K562 (cell line): ENCODE measurements around the gene BOLA3. TPM values are rescaled to one million over a fixed set of nuclear protein-coding genes. Genes with fewer than 3 reads are reported as not detected.

Experiments
- BRD9 ChIP-seq: fragments of 450-650 bp; IDR thresholded peaks from 2 replicates; pipeline ENCODE4 v1.6.1; 2018; ENCODE audit warnings: low read depth; ENCODE audit not compliant: partially characterized antibody
- CREB1 ChIP-seq, 2 experiments: sonication (generic) in 1 of 2; formaldehyde crosslinking in 1 of 2; IDR thresholded peaks; 2 replicates each; pipeline versions ENCODE4 v1.6.1 to v1.8.0; 2012 to 2022; ENCODE audit warnings: inconsistent platforms in 1 of 2, mild to moderate bottlenecking in 1 of 2, missing genetic modification reagents in 1 of 2, moderate library complexity in 1 of 2
- DNMT1 ChIP-seq: fragments of 450-650 bp; IDR thresholded peaks from 2 replicates; pipeline ENCODE4 v1.6.1; 2016; ENCODE audit warnings: antibody characterized with exemption, mild to moderate bottlenecking
- EP400 ChIP-seq: fragments of 450-650 bp; IDR thresholded peaks from 2 replicates; pipeline ENCODE4 v1.6.1; 2017; ENCODE audit warnings: antibody characterized with exemption, mild to moderate bottlenecking, moderate library complexity
- HIVEP1 ChIP-seq: fragments of 250-450 bp; sonication (Bioruptor Pico); IDR thresholded peaks from 2 replicates; pipeline ENCODE4 v1.4.0; 2020; ENCODE audit warnings: mild to moderate bottlenecking
- HNRNPH1 ChIP-seq: fragments of 200-400 bp; formaldehyde crosslinking; optimal IDR thresholded peaks from 2 replicates; pipeline ENCODE3; 2017; ENCODE audit warnings: low read depth, mild to moderate bottlenecking, low read length, moderate library complexity
- NFE2 ChIP-seq: IDR thresholded peaks from 2 replicates; pipeline ENCODE4 v1.6.1; 2014; ENCODE audit warnings: antibody characterized with exemption, low read depth
- POLR2G ChIP-seq: fragments of 200-400 bp; formaldehyde crosslinking; IDR thresholded peaks from 2 replicates; pipeline ENCODE4 v1.6.1; 2017; ENCODE audit warnings: low read depth, mild to moderate bottlenecking, antibody characterized with exemption, low read length, moderate library complexity
- PPARD ChIP-seq: fragments of 250-450 bp; sonication (Bioruptor Pico); IDR thresholded peaks from 2 replicates; pipeline ENCODE4 v1.8.0; 2022; ENCODE audit warnings: inconsistent platforms, mild to moderate bottlenecking, moderate library complexity
- PTBP1 ChIP-seq: fragments of 200-400 bp; formaldehyde crosslinking; IDR thresholded peaks from 2 replicates; pipeline ENCODE4 v1.6.1; 2017; ENCODE audit warnings: low read depth, low read length
- SMARCA5 ChIP-seq: fragments of 450-650 bp; IDR thresholded peaks from 2 replicates; pipeline ENCODE4 v1.6.1; 2016
- SRSF3 ChIP-seq: fragments of 200-400 bp; formaldehyde crosslinking; IDR thresholded peaks from 2 replicates; pipeline ENCODE4 v1.6.1; 2016; ENCODE audit warnings: mild to moderate bottlenecking, low read length, moderate library complexity; ENCODE audit not compliant: insufficient read depth
- TCFL5 ChIP-seq: fragments of 250-450 bp; sonication (Bioruptor Pico); conservative IDR thresholded peaks from 2 replicates; pipeline ENCODE4 v1.6.1; 2021; ENCODE audit warnings: mild to moderate bottlenecking, moderate library complexity, matching md5 sums
- TFAM ChIP-seq: fragments of 250-450 bp; sonication (Bioruptor Pico); conservative IDR thresholded peaks from 2 replicates; pipeline ENCODE4 v1.5.0; 2021; ENCODE audit warnings: mild to moderate bottlenecking, moderate library complexity
- ZFP36 ChIP-seq: fragments of 150-350 bp; IDR thresholded peaks from 2 replicates; pipeline ENCODE4 v1.6.1; 2018; ENCODE audit warnings: low read length, low read depth; ENCODE audit not compliant: partially characterized antibody
- ZFX ChIP-seq: sonication (generic); formaldehyde crosslinking; IDR thresholded peaks from 2 replicates; pipeline ENCODE4 v1.8.0; 2022; ENCODE audit warnings: mild to moderate bottlenecking, missing genetic modification reagents, moderate library complexity
- ZNF143 ChIP-seq: sonication (generic); formaldehyde crosslinking; IDR thresholded peaks from 2 replicates; pipeline ENCODE4 v1.9.0; 2022; ENCODE audit warnings: mild to moderate bottlenecking, missing genetic modification reagents
- ZNF232 ChIP-seq: sonication (generic); formaldehyde crosslinking; IDR thresholded peaks from 2 replicates; pipeline ENCODE4 v1.8.0; 2022; ENCODE audit warnings: mild to moderate bottlenecking, missing genetic modification reagents
- ZNF239 ChIP-seq: fragments of 250-450 bp; sonication (Bioruptor Pico); IDR thresholded peaks from 2 replicates; pipeline ENCODE4 v1.4.0; 2020; ENCODE audit warnings: mild to moderate bottlenecking
- ZNF311 ChIP-seq: fragments of 250-450 bp; sonication (Bioruptor Pico); IDR thresholded peaks from 2 replicates; pipeline ENCODE4 v1.4.0; 2020; ENCODE audit warnings: mild to moderate bottlenecking, moderate library complexity
- ZNF561 ChIP-seq: fragments of 450-650 bp; formaldehyde crosslinking; conservative IDR thresholded peaks from 2 replicates; pipeline ENCODE4 v1.4.0; 2020; ENCODE audit warnings: mild to moderate bottlenecking, moderate library complexity
- ZNF695 ChIP-seq: fragments of 450-650 bp; formaldehyde crosslinking; IDR thresholded peaks from 2 replicates; pipeline ENCODE4 v1.4.0; 2020; ENCODE audit warnings: mild to moderate bottlenecking, moderate library complexity
- polyA plus RNA-seq, 8 experiments: library from polyadenylated mRNA; depleted of rRNA in 4 of 8; stranded (reverse) in 5 of 8; unstranded in 3 of 8; fragments of >200 nt; fragmentation: Nextera tagmentation in 2 of 8; fragmentation: Illumina TruSeq in 1 of 8; extraction: Ambion mirVana in 2 of 8; extraction: Trizol in 1 of 8; gene quantifications; 2 replicates each; pipeline versions ENCODE4 v1.2.1 to v1.2.3, GENCODE V29; 2011 to 2014; ENCODE audit warnings: inconsistent platforms in 1 of 8, missing spikeins in 1 of 8
- total RNA-seq, 7 experiments: library from RNA; depleted of rRNA in 6 of 7; stranded (reverse); fragments of >200 nt in 6 of 7; fragmentation: Illumina TruSeq in 2 of 7; extraction: Trizol in 2 of 7; gene quantifications; 2 replicates each; pipeline versions ENCODE4 v1.2.1 to v1.2.3, GENCODE V29; 2011 to 2021; ENCODE audit warnings: low replicate concordance in 1 of 7
- TF ChIP-seq, protein P1 (sequence below): fragments of 250-450 bp; sonication (Bioruptor Pico); IDR thresholded peaks from 2 replicates; pipeline ENCODE4 v1.5.0; 2020; ENCODE audit warnings: mild to moderate bottlenecking, borderline replicate concordance
- TF ChIP-seq, protein P2 (sequence below), 2 experiments: fragments of 450-650 bp; IDR thresholded peaks; 2 replicates each; pipeline ENCODE4 v1.6.1; 2016
- TF ChIP-seq, protein P3 (sequence below): fragments of 450-650 bp; formaldehyde crosslinking; conservative IDR thresholded peaks from 2 replicates; pipeline ENCODE4 v1.4.0; 2022; ENCODE audit warnings: mild to moderate bottlenecking, missing genetic modification characterization

Gene BOLA3
- total and polyA plus RNA-seq, 9 of the 15 experiments (the other 6 are each of a cell fraction or from before 2014, with no cell fraction given): 149 to 619 (median 255) TPM

DNA sequence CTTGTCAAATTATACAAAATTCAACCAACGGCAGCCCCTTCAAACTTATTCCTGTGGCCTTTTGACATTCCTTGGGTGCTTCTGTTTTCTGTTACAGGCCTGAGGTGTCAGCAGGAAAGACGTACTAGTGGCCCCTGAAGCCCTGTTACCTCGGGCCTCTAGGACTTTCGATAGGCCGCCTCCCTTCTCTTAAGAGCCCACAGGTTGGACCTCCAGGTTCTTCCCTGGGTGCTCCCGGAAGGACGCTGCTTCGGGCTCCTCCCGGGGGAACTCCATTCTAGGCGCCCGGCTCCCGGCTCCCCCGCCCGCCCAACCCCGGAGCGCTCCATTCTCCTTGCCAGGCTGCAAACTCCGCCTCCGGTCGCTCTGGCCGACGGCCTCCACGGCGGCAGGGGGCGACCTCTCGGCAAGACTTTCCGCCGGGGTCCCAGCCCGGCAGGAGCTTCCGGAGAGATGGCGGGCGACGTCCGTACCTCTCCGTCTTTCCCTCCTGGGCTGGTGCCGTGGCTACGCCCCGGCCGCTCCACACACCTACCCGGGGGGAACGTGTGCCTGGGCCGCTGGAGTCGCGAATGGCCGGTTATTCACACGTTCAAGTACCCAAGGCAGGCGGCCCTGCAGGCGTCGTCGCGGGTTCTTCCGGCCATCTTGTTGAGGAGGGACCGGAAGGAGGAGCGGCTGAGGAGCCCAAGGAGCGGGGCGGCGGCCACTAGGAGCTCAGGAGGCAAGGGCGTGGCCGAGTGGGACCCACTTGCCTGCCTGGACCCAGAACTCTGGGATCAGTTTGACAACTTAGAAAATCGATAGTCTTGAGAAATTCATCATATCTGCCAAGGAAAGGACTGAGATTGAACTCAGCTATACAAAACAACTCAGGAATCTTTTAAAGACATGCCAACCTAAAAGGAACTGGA is 27.5 kb downstream of the BOLA3 start (continued):
- TF ChIP-seq CREB1 (IDR thresholded peaks at IDR 0.05) (peak; percentile 56), CREB1 (CRISPR knock-in tag; IDR thresholded peaks at IDR 0.05) (peak; percentile 49; the same call in 1 of the 2 replicates), PTBP1 (no peak), PPARD (CRISPR knock-in tag) (no peak), TFAM (CRISPR knock-in tag) (no peak), HNRNPH1 (no peak), ZNF561 (CRISPR knock-in tag) (no peak), ZFX (CRISPR knock-in tag) (peak; percentile 86), ZFP36 (no peak), HIVEP1 (0 out of 2 replicates have a peak, but pooled peaks have one; percentile 25), DNMT1 (no peak), ZNF232 (peak; percentile 46; the same call in 1 of the 2 replicates), SRSF3 (no peak), BRD9 (peak; percentile 55), ZNF311 (CRISPR knock-in tag) (peak; percentile 62; the same call in 1 of the 2 replicates), ZNF143 (CRISPR knock-in tag) (no peak), ZNF695 (0 out of 2 replicates have a peak, but pooled peaks have one; percentile 44), NFE2 (no peak), ZNF239 (CRISPR knock-in tag) (peak; percentile 10; the same call in 1 of the 2 replicates), POLR2G (peak; percentile 98), EP400 (peak; percentile 95), TCFL5 (CRISPR knock-in tag) (no peak), SMARCA5 (no peak)
- TF ChIP-seq, protein P1, sequence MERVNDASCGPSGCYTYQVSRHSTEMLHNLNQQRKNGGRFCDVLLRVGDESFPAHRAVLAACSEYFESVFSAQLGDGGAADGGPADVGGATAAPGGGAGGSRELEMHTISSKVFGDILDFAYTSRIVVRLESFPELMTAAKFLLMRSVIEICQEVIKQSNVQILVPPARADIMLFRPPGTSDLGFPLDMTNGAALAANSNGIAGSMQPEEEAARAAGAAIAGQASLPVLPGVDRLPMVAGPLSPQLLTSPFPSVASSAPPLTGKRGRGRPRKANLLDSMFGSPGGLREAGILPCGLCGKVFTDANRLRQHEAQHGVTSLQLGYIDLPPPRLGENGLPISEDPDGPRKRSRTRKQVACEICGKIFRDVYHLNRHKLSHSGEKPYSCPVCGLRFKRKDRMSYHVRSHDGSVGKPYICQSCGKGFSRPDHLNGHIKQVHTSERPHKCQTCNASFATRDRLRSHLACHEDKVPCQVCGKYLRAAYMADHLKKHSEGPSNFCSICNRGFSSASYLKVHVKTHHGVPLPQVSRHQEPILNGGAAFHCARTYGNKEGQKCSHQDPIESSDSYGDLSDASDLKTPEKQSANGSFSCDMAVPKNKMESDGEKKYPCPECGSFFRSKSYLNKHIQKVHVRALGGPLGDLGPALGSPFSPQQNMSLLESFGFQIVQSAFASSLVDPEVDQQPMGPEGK (CRISPR knock-in tag): no peak
- TF ChIP-seq, protein P2, sequence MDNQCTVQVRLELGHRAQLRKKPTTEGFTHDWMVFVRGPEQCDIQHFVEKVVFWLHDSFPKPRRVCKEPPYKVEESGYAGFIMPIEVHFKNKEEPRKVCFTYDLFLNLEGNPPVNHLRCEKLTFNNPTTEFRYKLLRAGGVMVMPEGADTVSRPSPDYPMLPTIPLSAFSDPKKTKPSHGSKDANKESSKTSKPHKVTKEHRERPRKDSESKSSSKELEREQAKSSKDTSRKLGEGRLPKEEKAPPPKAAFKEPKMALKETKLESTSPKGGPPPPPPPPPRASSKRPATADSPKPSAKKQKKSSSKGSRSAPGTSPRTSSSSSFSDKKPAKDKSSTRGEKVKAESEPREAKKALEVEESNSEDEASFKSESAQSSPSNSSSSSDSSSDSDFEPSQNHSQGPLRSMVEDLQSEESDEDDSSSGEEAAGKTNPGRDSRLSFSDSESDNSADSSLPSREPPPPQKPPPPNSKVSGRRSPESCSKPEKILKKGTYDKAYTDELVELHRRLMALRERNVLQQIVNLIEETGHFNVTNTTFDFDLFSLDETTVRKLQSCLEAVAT (IDR thresholded peaks at IDR 0.05): no peak
- TF ChIP-seq, protein P3, sequence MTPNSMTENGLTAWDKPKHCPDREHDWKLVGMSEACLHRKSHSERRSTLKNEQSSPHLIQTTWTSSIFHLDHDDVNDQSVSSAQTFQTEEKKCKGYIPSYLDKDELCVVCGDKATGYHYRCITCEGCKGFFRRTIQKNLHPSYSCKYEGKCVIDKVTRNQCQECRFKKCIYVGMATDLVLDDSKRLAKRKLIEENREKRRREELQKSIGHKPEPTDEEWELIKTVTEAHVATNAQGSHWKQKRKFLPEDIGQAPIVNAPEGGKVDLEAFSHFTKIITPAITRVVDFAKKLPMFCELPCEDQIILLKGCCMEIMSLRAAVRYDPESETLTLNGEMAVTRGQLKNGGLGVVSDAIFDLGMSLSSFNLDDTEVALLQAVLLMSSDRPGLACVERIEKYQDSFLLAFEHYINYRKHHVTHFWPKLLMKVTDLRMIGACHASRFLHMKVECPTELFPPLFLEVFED (CRISPR knock-in tag): peak; percentile 80; the same call in 1 of the 2 replicates
